Endodermal cell (in vitro differentiated cells): ENCODE measurements around the gene HYAL1. TPM values are rescaled to one million over a fixed set of nuclear protein-coding genes. Genes with fewer than 3 reads are reported as not detected.

Experiments used
- DNase-seq: peaks from one replicate; pipeline ENCODE4 v3.0.0-alpha.2; 2017
- H3K27ac ChIP-seq: 2 replicates; pipeline ENCODE4 v1.5.1; 2013; ENCODE audit warnings: mild to moderate bottlenecking, low read depth, low read length, moderate library complexity
- H3K27me3 ChIP-seq: 2 replicates; pipeline ENCODE4 v1.6.1; 2013; ENCODE audit warnings: mild to moderate bottlenecking, low read length, moderate library complexity; ENCODE audit not compliant: insufficient read depth, control insufficient read depth, poor library complexity, severe bottlenecking
- H3K36me3 ChIP-seq: 2 replicates; pipeline ENCODE4 v1.7.0; 2013; ENCODE audit warnings: mild to moderate bottlenecking, low read length, moderate library complexity; ENCODE audit not compliant: control insufficient read depth, insufficient read depth
- H3K4me1 ChIP-seq: one replicate; pipeline ENCODE4 v1.7.0; 2013; ENCODE audit warnings: low read length; ENCODE audit not compliant: control insufficient read depth, insufficient read depth
- H3K4me3 ChIP-seq: 2 replicates; pipeline ENCODE4 v1.5.1; 2013; ENCODE audit warnings: mild to moderate bottlenecking, low read length, moderate library complexity
- H3K9ac ChIP-seq: 2 replicates; pipeline ENCODE4 v1.6.1; 2013; ENCODE audit warnings: mild to moderate bottlenecking, low read length, moderate library complexity; ENCODE audit not compliant: poor library complexity, severe bottlenecking; ENCODE audit errors: extremely low read depth
- H3K9me3 ChIP-seq: 2 replicates; pipeline ENCODE4 v1.6.1; 2013; ENCODE audit warnings: mild to moderate bottlenecking, low read length, moderate library complexity; ENCODE audit not compliant: control insufficient read depth
- H3K27ac Mint-ChIP-seq: 2 replicates; pipeline ENCODE4 v1.8.0; 2020; ENCODE audit warnings: mixed read lengths
- H3K27me3 Mint-ChIP-seq: 2 replicates; pipeline ENCODE4 v1.8.0; 2021; ENCODE audit warnings: mild to moderate bottlenecking, mixed read lengths; ENCODE audit not compliant: insufficient read depth
- H3K36me3 Mint-ChIP-seq: 2 replicates; pipeline ENCODE4 v1.8.0; 2020; ENCODE audit warnings: low read depth, mixed read lengths
- H3K4me1 Mint-ChIP-seq: 2 replicates; pipeline ENCODE4 v1.8.0; 2020; ENCODE audit warnings: mixed read lengths
- H3K4me3 Mint-ChIP-seq: 2 replicates; pipeline ENCODE4 v1.8.0; 2020; ENCODE audit warnings: mild to moderate bottlenecking, moderate library complexity, mixed read lengths
- H3K9me3 Mint-ChIP-seq: 2 replicates; pipeline ENCODE4 v1.8.0; 2020; ENCODE audit warnings: mild to moderate bottlenecking, mixed read lengths
- WGBS, 2 experiments: methylation state at CpG; one replicate each; pipeline versions ENCODE4 v1.1.5 to v1.1.7; 2013; ENCODE audit warnings: missing lambda C conversion rate in 2 of 2, mixed read lengths in 1 of 2; ENCODE audit not compliant: insufficient coverage in 1 of 2, insufficient read length in 1 of 2; 5-methylcytosine and 5-hydroxymethylcytosine counted together
- long read RNA-seq, 4 experiments: library from polyadenylated mRNA in 2 of 4; library from RNA in 1 of 4; library from capped mRNA in 1 of 4; stranded (forward) in 3 of 4; unstranded in 1 of 4; transcript quantifications; one replicate each; pipeline ENCODE4 v2.0.0, GENCODE V29; 2020 to 2021; ENCODE audit warnings: inconsistent platforms in 1 of 4
- polyA plus RNA-seq, 2 experiments: library from polyadenylated mRNA; stranded (reverse); fragments of 50-300 nt; gene quantifications; one replicate each; pipeline ENCODE4 v1.2.3, GENCODE V29; 2013
- total RNA-seq, 2 donors: library from RNA; stranded (reverse); fragmentation: NEBNext Ultra II Directional in 1 of 2; extraction: Animal tissue kit (Norgen Biotek cat#: 25700) in 1 of 2; gene quantifications; 2 replicates in 1 of 2; 3 replicates in 1 of 2; pipeline ENCODE4 v1.2.1, GENCODE V29; 2021
- TF ChIP-seq, protein P1 (sequence below): fragments of 200-600 bp; sonication (generic); conservative IDR thresholded peaks from 2 replicates; pipeline ENCODE4 v1.5.0; 2021; ENCODE audit warnings: antibody characterized with exemption, mild to moderate bottlenecking

Gene HYAL1, protein sequence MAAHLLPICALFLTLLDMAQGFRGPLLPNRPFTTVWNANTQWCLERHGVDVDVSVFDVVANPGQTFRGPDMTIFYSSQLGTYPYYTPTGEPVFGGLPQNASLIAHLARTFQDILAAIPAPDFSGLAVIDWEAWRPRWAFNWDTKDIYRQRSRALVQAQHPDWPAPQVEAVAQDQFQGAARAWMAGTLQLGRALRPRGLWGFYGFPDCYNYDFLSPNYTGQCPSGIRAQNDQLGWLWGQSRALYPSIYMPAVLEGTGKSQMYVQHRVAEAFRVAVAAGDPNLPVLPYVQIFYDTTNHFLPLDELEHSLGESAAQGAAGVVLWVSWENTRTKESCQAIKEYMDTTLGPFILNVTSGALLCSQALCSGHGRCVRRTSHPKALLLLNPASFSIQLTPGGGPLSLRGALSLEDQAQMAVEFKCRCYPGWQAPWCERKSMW
- 1 to 10 TPM in 1 of 2 donors, under 1 TPM in 1; 0.92 to 1.8 TPM for total RNA-seq
- polyA plus RNA-seq (2013, experiment 1 of 2), result 1.8 TPM
- 1.3 TPM for polyA plus RNA-seq (2013, experiment 2 of 2)
- long read RNA-seq, experiment 1, result 0 reads
- long read RNA-seq, experiment 2, result 0 reads
- long read RNA-seq, experiment 3, partial matches to known transcripts, result 0 of 1 reads
- long read RNA-seq, experiment 3, other reads (novel, unspliced or antisense), result 0 of 1 reads
- long read RNA-seq, experiment 4, result 0 reads

DNA sequence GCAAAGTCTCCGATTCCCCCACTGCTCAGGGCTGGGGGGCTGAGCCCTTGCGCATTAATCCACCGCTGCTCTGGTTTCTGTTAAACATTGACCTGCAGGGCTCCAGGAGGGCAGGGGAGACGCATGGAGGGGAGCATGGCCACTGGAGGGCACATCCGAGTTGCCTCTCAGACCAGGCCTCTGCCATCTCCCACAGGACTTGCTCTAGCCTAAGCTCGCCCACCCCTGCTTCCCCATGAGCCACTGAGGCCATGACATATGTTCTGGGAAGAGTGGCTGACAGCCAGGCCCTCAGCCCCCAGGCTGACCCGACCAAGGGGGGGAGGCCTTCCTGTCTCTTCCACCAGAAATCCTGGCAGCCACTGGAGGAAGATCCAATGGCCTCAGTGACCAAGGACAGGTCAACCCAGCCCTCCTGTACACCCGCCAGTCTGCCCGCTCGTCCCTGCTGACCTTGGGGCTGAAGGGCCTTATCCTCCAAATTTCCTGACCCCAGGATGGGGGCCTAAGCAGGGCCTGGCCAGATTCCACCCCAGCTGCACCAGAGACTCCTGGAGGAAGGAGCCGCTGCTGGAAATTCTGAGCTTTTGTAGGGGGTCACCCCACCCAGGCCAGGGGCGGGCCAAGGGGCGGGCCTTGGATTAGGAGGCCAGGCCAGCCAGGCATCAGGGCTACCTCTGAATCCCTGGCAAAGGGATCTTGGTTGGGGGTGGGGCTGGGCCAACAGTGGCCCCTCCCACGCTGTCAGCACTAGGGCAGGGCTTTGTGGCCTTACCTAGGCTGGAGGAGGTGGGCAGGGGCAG lies at the start of gene HYAL1:
Gene HYAL1 (minus strand): TSS at position 562 of the 803 bp plus-strand sequence. CDS start 618 bp downstream, outside the sequence.
- Histone ChIP-seq H3K4me3 (no peak within 1 kb of the TSS), H3K27me3 (no peaks in the 10 kb centered on the region), H3K36me3 (no peaks in the 10 kb centered on the region), H3K4me1 (peaks cover 3% of the 10 kb centered on the region), H3K9me3 (peaks cover 20% of the 10 kb centered on the region), H3K27ac (peak within 1 kb of the TSS; percentile 32), H3K9ac (no peak within 1 kb of the TSS)
- H3K9me3 Mint-ChIP-seq, result peaks cover 35% of the 10 kb centered on the region
- H3K4me1 Mint-ChIP-seq, result peaks cover 17% of the 10 kb centered on the region
- DNase-seq, result peak; percentile 87
- WGBS, 2 experiments, result 78 to 79% methylated on average over 5 to 14 of the region's 14 CpGs
- no peak within 1 kb of the TSS for H3K27ac Mint-ChIP-seq
- H3K27me3 Mint-ChIP-seq, result no peaks in the 10 kb centered on the region
- no peak within 1 kb of the TSS for H3K4me3 Mint-ChIP-seq
- no peaks in the 10 kb centered on the region for H3K36me3 Mint-ChIP-seq
- TF ChIP-seq, protein P1, sequence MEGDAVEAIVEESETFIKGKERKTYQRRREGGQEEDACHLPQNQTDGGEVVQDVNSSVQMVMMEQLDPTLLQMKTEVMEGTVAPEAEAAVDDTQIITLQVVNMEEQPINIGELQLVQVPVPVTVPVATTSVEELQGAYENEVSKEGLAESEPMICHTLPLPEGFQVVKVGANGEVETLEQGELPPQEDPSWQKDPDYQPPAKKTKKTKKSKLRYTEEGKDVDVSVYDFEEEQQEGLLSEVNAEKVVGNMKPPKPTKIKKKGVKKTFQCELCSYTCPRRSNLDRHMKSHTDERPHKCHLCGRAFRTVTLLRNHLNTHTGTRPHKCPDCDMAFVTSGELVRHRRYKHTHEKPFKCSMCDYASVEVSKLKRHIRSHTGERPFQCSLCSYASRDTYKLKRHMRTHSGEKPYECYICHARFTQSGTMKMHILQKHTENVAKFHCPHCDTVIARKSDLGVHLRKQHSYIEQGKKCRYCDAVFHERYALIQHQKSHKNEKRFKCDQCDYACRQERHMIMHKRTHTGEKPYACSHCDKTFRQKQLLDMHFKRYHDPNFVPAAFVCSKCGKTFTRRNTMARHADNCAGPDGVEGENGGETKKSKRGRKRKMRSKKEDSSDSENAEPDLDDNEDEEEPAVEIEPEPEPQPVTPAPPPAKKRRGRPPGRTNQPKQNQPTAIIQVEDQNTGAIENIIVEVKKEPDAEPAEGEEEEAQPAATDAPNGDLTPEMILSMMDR, result peak; percentile 63

DNA sequence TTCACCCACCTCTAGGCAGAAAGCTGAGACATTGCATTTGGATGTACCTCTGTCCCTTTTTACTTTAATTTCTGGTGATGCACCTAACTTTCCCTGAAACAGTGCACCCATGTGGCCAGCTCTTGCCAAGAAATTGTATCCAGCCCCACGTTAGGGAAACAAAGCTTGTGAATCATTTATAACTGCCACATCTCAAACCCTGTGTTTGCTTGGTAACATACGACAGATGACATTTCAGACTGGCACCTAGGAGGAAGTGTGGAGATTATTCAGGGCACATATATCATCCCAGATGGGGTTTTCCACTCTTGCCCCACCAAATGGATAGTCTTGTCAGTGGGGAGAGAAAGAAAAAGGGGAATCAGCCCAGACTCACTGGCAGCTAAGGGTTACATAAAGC lies 49.4 kb upstream of the HYAL1 start:
- Histone ChIP-seq H3K9ac (no peak overlapping the region), H3K27ac (no peak overlapping the region), H3K36me3 (peaks cover 42% of the 10 kb centered on the region), H3K4me1 (peaks cover 2% of the 10 kb centered on the region), H3K4me3 (no peak overlapping the region), H3K9me3 (no peaks in the 10 kb centered on the region), H3K27me3 (no peaks in the 10 kb centered on the region)
- DNase-seq, result no peak
- H3K9me3 Mint-ChIP-seq, result no peaks in the 10 kb centered on the region
- H3K36me3 Mint-ChIP-seq, result peaks cover 18% of the 10 kb centered on the region
- H3K4me1 Mint-ChIP-seq, result peaks cover 26% of the 10 kb centered on the region
- no peak overlapping the region for H3K4me3 Mint-ChIP-seq
- peaks cover 1% of the 10 kb centered on the region for H3K27me3 Mint-ChIP-seq
- TF ChIP-seq, protein P1, result peak; percentile 55
- 33 to 81% methylated on average over 1 to 2 of the region's 2 CpGs for WGBS, 2 experiments
- no peak overlapping the region for H3K27ac Mint-ChIP-seq

DNA sequence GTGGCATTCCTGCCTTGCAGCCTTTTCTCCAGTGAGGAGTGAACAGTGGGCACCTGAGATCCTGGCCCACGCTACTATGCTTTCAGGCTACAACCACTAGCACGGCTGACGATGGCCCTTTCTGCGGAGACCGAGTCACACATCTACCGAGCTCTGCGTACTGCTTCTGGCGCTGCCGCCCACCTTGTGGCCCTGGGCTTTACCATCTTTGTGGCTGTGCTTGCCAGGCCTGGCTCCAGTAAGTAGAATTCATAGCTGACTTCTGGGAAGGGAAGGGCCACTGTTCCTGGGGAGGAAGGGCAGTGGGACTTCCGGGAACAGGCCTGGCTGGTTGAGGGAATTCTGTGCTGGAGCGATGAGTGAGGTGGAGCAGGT lies 47.9 kb upstream of the HYAL1 start:
- Histone ChIP-seq H3K9ac (no peak overlapping the region), H3K9me3 (no peaks in the 10 kb centered on the region), H3K27ac (no peak overlapping the region), H3K27me3 (no peaks in the 10 kb centered on the region), H3K36me3 (peaks cover 39% of the 10 kb centered on the region), H3K4me3 (peak overlapping the region; percentile 93), H3K4me1 (no peaks in the 10 kb centered on the region)
- Mint-ChIP-seq H3K4me1 (peaks cover 11% of the 10 kb centered on the region), H3K9me3 (no peaks in the 10 kb centered on the region), H3K4me3 (peak overlapping the region; percentile 89), H3K36me3 (peaks cover 21% of the 10 kb centered on the region), H3K27ac (peak overlapping the region; percentile 61), H3K27me3 (peaks cover 4% of the 10 kb centered on the region)
- no peak for DNase-seq
- 87 to 93% methylated on average over 7 to 11 of the region's 11 CpGs for WGBS, 2 experiments
- TF ChIP-seq, protein P1, result no peak
